Loucy (cell line): ENCODE measurements around the gene GLI1.
A peak's percentile ranks its signal among the peaks of the same experiment; 100 is the strongest.

Experiments used
- H2AFZ ChIP-seq: fragments of 200-600 bp; sonication (generic); 2 replicates; pipeline ENCODE4 v1.6.0; 2016; ENCODE audit warnings: antibody characterized with exemption, mild to moderate bottlenecking, low read length, moderate library complexity
- H3F3A ChIP-seq: fragments of 200-600 bp; 2 replicates; pipeline ENCODE4 v1.6.0; 2016; ENCODE audit warnings: antibody characterized with exemption, low read depth, mild to moderate bottlenecking
- H3K27me3 ChIP-seq: fragments of 200-600 bp; sonication (generic); 2 replicates; pipeline ENCODE4 v1.6.1; 2014; ENCODE audit warnings: low read length, mild to moderate bottlenecking; ENCODE audit not compliant: insufficient read depth, poor library complexity, severe bottlenecking
- H3K36me3 ChIP-seq: fragments of 200-600 bp; sonication (generic); 2 replicates; pipeline ENCODE4 v1.6.1; 2016; ENCODE audit warnings: low read length; ENCODE audit not compliant: insufficient read depth
- H3K4me1 ChIP-seq: fragments of 200-600 bp; sonication (generic); 2 replicates; pipeline ENCODE4 v1.5.1; 2014; ENCODE audit warnings: low read length, mild to moderate bottlenecking; ENCODE audit not compliant: insufficient read depth, poor library complexity, severe bottlenecking
- H3K4me2 ChIP-seq: fragments of 200-600 bp; sonication (generic); 2 replicates; pipeline ENCODE4 v1.6.0; 2014; ENCODE audit warnings: antibody characterized with exemption, low read length, low read depth, mild to moderate bottlenecking; ENCODE audit not compliant: poor library complexity, severe bottlenecking
- H3K4me3 ChIP-seq: fragments of 200-600 bp; sonication (generic); 2 replicates; pipeline ENCODE4 v1.5.1; 2014; ENCODE audit warnings: low read length, mild to moderate bottlenecking, mixed read lengths; ENCODE audit not compliant: poor library complexity, severe bottlenecking
- H3K79me2 ChIP-seq: fragments of 200-600 bp; sonication (generic); 2 replicates; pipeline ENCODE4 v1.6.1; 2014; ENCODE audit warnings: low read length; ENCODE audit not compliant: insufficient read depth
- H3K9ac ChIP-seq: fragments of 200-600 bp; sonication (generic); 2 replicates; pipeline ENCODE4 v1.6.0; 2014; ENCODE audit warnings: mild to moderate bottlenecking, low read depth, low read length, moderate library complexity; ENCODE audit not compliant: poor library complexity, severe bottlenecking
- H3K9me2 ChIP-seq: fragments of 200-600 bp; sonication (generic); replicated peaks from 2 replicates; pipeline ENCODE4 v1.6.1; 2016; ENCODE audit warnings: low read depth, low read length, mixed read lengths
- H3K9me3 ChIP-seq: fragments of 200-600 bp; sonication (generic); 2 replicates; pipeline ENCODE4 v1.6.1; 2014; ENCODE audit warnings: mild to moderate bottlenecking, antibody characterized with exemption, low read length, low read depth; ENCODE audit not compliant: insufficient read depth
- H4K20me1 ChIP-seq: fragments of 200-600 bp; sonication (generic); 2 replicates; pipeline ENCODE4 v1.6.0; 2014; ENCODE audit warnings: antibody characterized with exemption, low read length, mild to moderate bottlenecking; ENCODE audit not compliant: insufficient read depth, poor library complexity, severe bottlenecking
- EZH2phosphoT487 ChIP-seq: fragments of 200-600 bp; IDR thresholded peaks from 2 replicates; pipeline ENCODE4 v1.6.1; 2018; ENCODE audit warnings: antibody characterized with exemption, mild to moderate bottlenecking, moderate library complexity, borderline replicate concordance
- TF ChIP-seq, protein P1 (sequence below): fragments of 200-600 bp; sonication (generic); conservative IDR thresholded peaks from 2 replicates; pipeline ENCODE4 v1.5.1; 2014; ENCODE audit warnings: mild to moderate bottlenecking, antibody characterized with exemption, low read length

GLI1 gene

DNA sequence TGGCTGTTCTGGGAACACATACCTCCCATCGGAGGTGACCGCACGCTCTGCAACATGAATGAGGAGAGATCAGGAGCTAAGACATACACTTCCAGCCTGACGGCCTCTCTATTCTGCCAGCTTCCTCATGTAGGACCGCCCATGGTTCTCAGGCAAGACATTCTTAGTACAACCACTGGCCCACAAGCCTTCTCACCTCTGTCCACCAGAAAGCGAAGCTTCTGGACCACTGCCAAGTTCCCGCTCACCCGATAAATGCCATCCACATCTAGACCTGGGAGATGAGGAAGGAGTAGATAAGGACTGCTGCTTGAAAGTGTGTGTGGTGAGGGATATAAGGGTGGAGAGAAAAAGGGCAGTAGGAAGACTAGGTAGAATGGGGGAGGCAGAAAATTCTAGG, 14.8 kb downstream of the GLI1 start:
- H3K27me3 ChIP-seq, result no peaks in the 10 kb centered on the region
- H3K4me1 ChIP-seq, result peaks cover 42% of the 10 kb centered on the region
- H3F3A ChIP-seq, result no peaks in the 10 kb centered on the region
- H3K9ac ChIP-seq, result no peak overlapping the region
- H2AFZ ChIP-seq, result no peak overlapping the region
- H3K79me2 ChIP-seq, result peaks cover 54% of the 10 kb centered on the region
- H3K9me2 ChIP-seq, result no peaks in the 10 kb centered on the region
- H3K9me3 ChIP-seq, result no peaks in the 10 kb centered on the region
- peaks cover 3% of the 10 kb centered on the region for H4K20me1 ChIP-seq
- peak overlapping the region; percentile 36 for H3K4me2 ChIP-seq
- H3K36me3 ChIP-seq, result peaks cover 7% of the 10 kb centered on the region; the same call in 1 of the 2 replicates
- TF ChIP-seq EZH2phosphoT487, result no peak
- TF ChIP-seq, protein P1, sequence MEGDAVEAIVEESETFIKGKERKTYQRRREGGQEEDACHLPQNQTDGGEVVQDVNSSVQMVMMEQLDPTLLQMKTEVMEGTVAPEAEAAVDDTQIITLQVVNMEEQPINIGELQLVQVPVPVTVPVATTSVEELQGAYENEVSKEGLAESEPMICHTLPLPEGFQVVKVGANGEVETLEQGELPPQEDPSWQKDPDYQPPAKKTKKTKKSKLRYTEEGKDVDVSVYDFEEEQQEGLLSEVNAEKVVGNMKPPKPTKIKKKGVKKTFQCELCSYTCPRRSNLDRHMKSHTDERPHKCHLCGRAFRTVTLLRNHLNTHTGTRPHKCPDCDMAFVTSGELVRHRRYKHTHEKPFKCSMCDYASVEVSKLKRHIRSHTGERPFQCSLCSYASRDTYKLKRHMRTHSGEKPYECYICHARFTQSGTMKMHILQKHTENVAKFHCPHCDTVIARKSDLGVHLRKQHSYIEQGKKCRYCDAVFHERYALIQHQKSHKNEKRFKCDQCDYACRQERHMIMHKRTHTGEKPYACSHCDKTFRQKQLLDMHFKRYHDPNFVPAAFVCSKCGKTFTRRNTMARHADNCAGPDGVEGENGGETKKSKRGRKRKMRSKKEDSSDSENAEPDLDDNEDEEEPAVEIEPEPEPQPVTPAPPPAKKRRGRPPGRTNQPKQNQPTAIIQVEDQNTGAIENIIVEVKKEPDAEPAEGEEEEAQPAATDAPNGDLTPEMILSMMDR, result no peak
- no peak overlapping the region for H3K4me3 ChIP-seq

DNA sequence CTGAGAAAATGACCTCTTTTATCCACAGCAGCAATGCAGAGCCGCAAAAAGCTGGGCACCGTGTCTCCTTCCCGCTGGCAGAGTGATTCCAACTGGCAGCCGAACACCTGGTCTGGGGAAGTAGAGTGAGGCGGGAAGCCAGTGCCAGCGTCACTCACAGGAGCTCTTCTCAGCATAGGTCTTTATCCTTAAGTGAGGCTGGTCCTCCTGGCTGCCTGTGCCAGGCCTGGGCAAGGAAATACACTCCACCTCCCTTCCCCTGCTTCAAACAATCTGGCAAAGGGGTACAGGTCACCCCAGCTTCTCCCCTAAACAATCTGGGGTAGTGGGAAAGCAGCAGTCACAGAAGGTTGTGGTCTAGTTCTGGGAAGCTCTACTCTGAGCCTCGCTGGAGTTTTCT, 15.3 kb downstream of the GLI1 start:
- H3K36me3 ChIP-seq, result peaks cover 7% of the 10 kb centered on the region; the same call in 1 of the 2 replicates
- H2AFZ ChIP-seq, result no peak overlapping the region
- H3K9ac ChIP-seq, result no peak overlapping the region
- H3F3A ChIP-seq, result peaks cover 3% of the 10 kb centered on the region; the same call in 1 of the 2 replicates
- H3K79me2 ChIP-seq, result peaks cover 54% of the 10 kb centered on the region
- H3K9me3 ChIP-seq, result no peaks in the 10 kb centered on the region
- peaks cover 3% of the 10 kb centered on the region for H4K20me1 ChIP-seq
- no peak overlapping the region for H3K4me3 ChIP-seq
- H3K9me2 ChIP-seq, result no peaks in the 10 kb centered on the region
- H3K4me1 ChIP-seq, result peaks cover 46% of the 10 kb centered on the region
- peak overlapping the region; percentile 36 for H3K4me2 ChIP-seq
- TF ChIP-seq, protein P1, result no peak
- no peak for TF ChIP-seq EZH2phosphoT487
- no peaks in the 10 kb centered on the region for H3K27me3 ChIP-seq

DNA sequence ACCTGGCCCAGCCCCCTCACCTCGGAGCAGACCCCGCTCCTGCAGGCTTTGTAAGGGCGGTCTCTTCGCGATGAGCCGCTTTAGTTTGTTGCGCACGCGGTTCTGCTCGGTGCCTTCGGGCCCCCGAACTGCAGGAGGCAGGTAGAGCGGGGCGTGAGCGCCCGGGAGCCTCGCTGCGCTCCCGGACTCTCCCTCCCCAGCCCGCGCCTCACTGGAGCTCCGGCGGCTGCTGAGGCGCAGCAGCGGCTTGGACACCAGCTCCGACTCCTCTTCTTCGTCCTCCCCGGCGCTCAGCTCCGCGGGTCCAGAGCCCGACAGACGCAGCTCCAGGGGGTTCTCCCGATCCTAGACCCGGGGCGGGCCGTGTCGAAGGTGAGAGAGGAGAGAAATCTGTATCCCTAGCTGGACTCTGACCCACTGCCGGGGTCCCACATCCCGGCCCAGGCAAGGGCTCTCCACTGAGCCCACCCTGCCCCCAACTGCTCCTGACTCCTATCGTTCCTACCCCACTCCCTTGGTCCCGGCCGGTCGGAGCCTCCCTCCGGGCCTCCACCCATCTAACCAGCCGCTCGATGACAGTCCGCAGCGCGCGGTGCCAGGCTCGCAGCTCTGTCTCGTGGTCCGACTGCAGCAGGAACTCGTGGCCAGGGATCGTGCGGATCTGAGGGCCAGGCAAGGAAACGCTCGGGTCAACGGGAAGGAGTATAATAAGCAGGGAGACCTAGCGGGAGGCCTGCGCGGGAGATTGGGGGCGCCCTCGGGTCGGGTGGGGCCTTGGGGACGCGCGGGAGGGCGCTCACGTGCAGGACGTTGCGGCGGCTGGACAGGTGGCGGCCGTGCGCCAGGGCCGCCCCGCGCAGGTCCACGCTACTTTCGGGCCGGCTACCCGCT, 15.9 kb downstream of the GLI1 start:
- peaks cover 3% of the 10 kb centered on the region; the same call in 1 of the 2 replicates for H3F3A ChIP-seq
- no peak overlapping the region for H2AFZ ChIP-seq
- H4K20me1 ChIP-seq, result peaks cover 3% of the 10 kb centered on the region
- H3K9me2 ChIP-seq, result no peaks in the 10 kb centered on the region
- H3K4me3 ChIP-seq, result peak overlapping the region; percentile 79
- no peak overlapping the region for H3K9ac ChIP-seq
- H3K4me2 ChIP-seq, result peak overlapping the region; percentile 90
- H3K9me3 ChIP-seq, result no peaks in the 10 kb centered on the region
- no peak for TF ChIP-seq EZH2phosphoT487
- TF ChIP-seq, protein P1, result no peak
- H3K36me3 ChIP-seq, result peaks cover 7% of the 10 kb centered on the region; the same call in 1 of the 2 replicates
- H3K27me3 ChIP-seq, result no peaks in the 10 kb centered on the region
- H3K79me2 ChIP-seq, result peaks cover 54% of the 10 kb centered on the region
- peaks cover 53% of the 10 kb centered on the region for H3K4me1 ChIP-seq
